H9 (cell line): ENCODE measurements around the gene CDCP1. TPM values are rescaled to one million over a fixed set of nuclear protein-coding genes. Genes with fewer than 3 reads are reported as not detected.
A peak's percentile ranks its signal among the peaks of the same experiment; 100 is the strongest.
"Not testable (repeated sequence)": the region's sequence is repeated elsewhere in the genome, so short reads cannot be mapped to it uniquely, and the experiment has no call there.

Experiments used
- DNase-seq: peaks from one replicate; pipeline ENCODE4 v3.0.0-alpha.2; 2017
- H2AFZ ChIP-seq: one replicate; pipeline ENCODE4 v1.6.1; 2013; ENCODE audit warnings: mild to moderate bottlenecking, low read length, control low read depth, moderate library complexity
- H2AK5ac ChIP-seq: 2 replicates; pipeline ENCODE4 v1.6.1; 2013; ENCODE audit warnings: low read length, control low read depth, mixed read lengths; ENCODE audit not compliant: insufficient read length
- H2BK120ac ChIP-seq: one replicate; pipeline ENCODE4 v1.6.1; 2013; ENCODE audit warnings: low read depth, mild to moderate bottlenecking, low read length, control low read depth, inconsistent platforms; ENCODE audit not compliant: poor library complexity, severe bottlenecking
- H2BK12ac ChIP-seq: 2 replicates; pipeline ENCODE4 v1.6.1; 2013; ENCODE audit warnings: low read length, control low read depth, mixed read lengths, low read depth; ENCODE audit not compliant: insufficient read length
- H2BK15ac ChIP-seq: 2 replicates; pipeline ENCODE4 v1.6.1; 2013; ENCODE audit warnings: low read depth, low read length, control low read depth
- H2BK20ac ChIP-seq: one replicate; pipeline ENCODE4 v1.6.1; 2013; ENCODE audit warnings: low read depth, mild to moderate bottlenecking, low read length, control low read depth, inconsistent platforms; ENCODE audit not compliant: poor library complexity, severe bottlenecking
- H2BK5ac ChIP-seq: 2 replicates; pipeline ENCODE4 v1.6.1; 2013; ENCODE audit warnings: low read length, control low read depth, mixed read lengths; ENCODE audit not compliant: insufficient read length
- H3K14ac ChIP-seq: 2 replicates; pipeline ENCODE4 v1.6.1; 2013; ENCODE audit warnings: low read length, control low read depth; ENCODE audit not compliant: insufficient read depth
- H3K18ac ChIP-seq: 2 replicates; pipeline ENCODE4 v1.6.1; 2013; ENCODE audit warnings: low read depth, mild to moderate bottlenecking, mixed read lengths, low read length, control low read depth; ENCODE audit not compliant: insufficient read length
- H3K23ac ChIP-seq: 2 replicates; pipeline ENCODE4 v1.6.1; 2013; ENCODE audit warnings: low read length, control low read depth, mixed read lengths, low read depth; ENCODE audit not compliant: insufficient read length
- H3K23me2 ChIP-seq: 2 replicates; pipeline ENCODE4 v1.6.1; 2013; ENCODE audit warnings: low read depth, mild to moderate bottlenecking, mixed read lengths, low read length, control low read depth; ENCODE audit not compliant: insufficient read length, poor library complexity, severe bottlenecking
- H3K27ac ChIP-seq: 2 replicates; pipeline ENCODE4 v1.5.1; 2013; ENCODE audit warnings: low read length, control low read depth, mixed read lengths, low read depth; ENCODE audit not compliant: insufficient read length
- H3K27me3 ChIP-seq: 2 replicates; pipeline ENCODE4 v1.6.1; 2013; ENCODE audit warnings: low read length, control low read depth, inconsistent platforms; ENCODE audit not compliant: insufficient read depth
- H3K4ac ChIP-seq: 2 replicates; pipeline ENCODE4 v1.6.1; 2013; ENCODE audit warnings: low read depth, mild to moderate bottlenecking, control low read depth, inconsistent platforms, low read length, moderate library complexity
- H3K4me1 ChIP-seq: 2 replicates; pipeline ENCODE4 v1.6.1; 2013; ENCODE audit warnings: low read length, control low read depth, inconsistent platforms; ENCODE audit not compliant: insufficient read depth
- H3K4me2 ChIP-seq: 2 replicates; pipeline ENCODE4 v1.6.1; 2013; ENCODE audit warnings: low read length, control low read depth, mixed read lengths; ENCODE audit not compliant: insufficient read length, insufficient read depth
- H3K56ac ChIP-seq: 2 replicates; pipeline ENCODE4 v1.6.1; 2013; ENCODE audit warnings: low read depth, mild to moderate bottlenecking, mixed read lengths, low read length, control low read depth; ENCODE audit not compliant: insufficient read length
- H3K79me1 ChIP-seq: 2 replicates; pipeline ENCODE4 v1.6.1; 2013; ENCODE audit warnings: low read depth, mild to moderate bottlenecking, moderate library complexity, low read length, control low read depth, inconsistent platforms; ENCODE audit not compliant: insufficient read depth, poor library complexity, severe bottlenecking
- H3K79me2 ChIP-seq: 2 replicates; pipeline ENCODE4 v1.6.1; 2013; ENCODE audit warnings: low read length, control low read depth, inconsistent platforms; ENCODE audit not compliant: insufficient read depth
- H3K9ac ChIP-seq: 2 replicates; pipeline ENCODE4 v1.6.1; 2013; ENCODE audit warnings: low read length, control low read depth, mixed read lengths; ENCODE audit not compliant: insufficient read length; ENCODE audit errors: extremely low read depth
- H3K9me3 ChIP-seq: one replicate; pipeline ENCODE4 v1.6.1; 2013; ENCODE audit warnings: low read depth, low read length, inconsistent platforms; ENCODE audit not compliant: control insufficient read depth
- H3T11ph ChIP-seq: one replicate; pipeline ENCODE4 v1.6.1; 2013; ENCODE audit warnings: mild to moderate bottlenecking, low read length, control low read depth, inconsistent platforms
- H4K20me1 ChIP-seq: one replicate; pipeline ENCODE4 v1.6.1; 2013; ENCODE audit not compliant: control insufficient read depth, insufficient read length, insufficient read depth
- H4K5ac ChIP-seq: 2 replicates; pipeline ENCODE4 v1.6.1; 2013; ENCODE audit warnings: low read depth, mild to moderate bottlenecking, mixed read lengths, low read length, control low read depth; ENCODE audit not compliant: insufficient read length
- H4K8ac ChIP-seq: replicated peaks from 2 replicates; pipeline ENCODE4 v1.6.1; 2013; ENCODE audit warnings: low read length, control low read depth, mixed read lengths, low read depth; ENCODE audit not compliant: insufficient read length
- H4K91ac ChIP-seq: 2 replicates; pipeline ENCODE4 v1.6.1; 2013; ENCODE audit warnings: low read depth, mild to moderate bottlenecking, moderate library complexity, mixed read lengths, low read length, control low read depth; ENCODE audit not compliant: insufficient read length
- H3K27ac Mint-ChIP-seq, 3 experiments: 2 replicates in 2 of 3; 3 replicates in 1 of 3; pipeline ENCODE4 v1.8.0; 2020 to 2021; ENCODE audit warnings: mixed read lengths in 3 of 3, mild to moderate bottlenecking in 1 of 3, moderate library complexity in 1 of 3
- H3K27me3 Mint-ChIP-seq: 2 replicates; pipeline ENCODE4 v1.8.0; 2021; ENCODE audit warnings: low read depth, mild to moderate bottlenecking, moderate library complexity, mixed read lengths
- H3K36me3 Mint-ChIP-seq, 3 experiments: 2 replicates in 2 of 3; 3 replicates in 1 of 3; pipeline ENCODE4 v1.8.0; 2020 to 2021; ENCODE audit warnings: low read depth in 3 of 3, mixed read lengths in 3 of 3; ENCODE audit not compliant: insufficient read depth in 1 of 3
- H3K4me1 Mint-ChIP-seq, 2 experiments: 2 replicates each; pipeline ENCODE4 v1.8.0; 2020; ENCODE audit warnings: mixed read lengths in 2 of 2
- H3K4me3 Mint-ChIP-seq, 2 experiments: 2 replicates in 1 of 2; 3 replicates in 1 of 2; pipeline ENCODE4 v1.8.0; 2020 to 2021; ENCODE audit warnings: mild to moderate bottlenecking in 2 of 2, mixed read lengths in 2 of 2, moderate library complexity in 1 of 2
- H3K9me3 Mint-ChIP-seq, 2 experiments: 2 replicates in 1 of 2; 3 replicates in 1 of 2; pipeline ENCODE4 v1.8.0; 2020; ENCODE audit warnings: mild to moderate bottlenecking in 2 of 2, mixed read lengths in 2 of 2, moderate library complexity in 1 of 2
- CTCF ChIP-seq: fragments of 200-600 bp; sonication (generic); conservative IDR thresholded peaks from 3 replicates; pipeline ENCODE4 v1.8.0; 2021; ENCODE audit warnings: antibody characterized with exemption, mild to moderate bottlenecking
- WGBS: extraction: QIAGEN DNeasy Blood & Tissue Kit; methylation state at CpG from one replicate; pipeline ENCODE4 v1.1.7; 2013; ENCODE audit warnings: missing lambda C conversion rate, low lambda C conversion rate, mixed read lengths; ENCODE audit not compliant: insufficient read length; ENCODE audit errors: extremely low coverage; 5-methylcytosine and 5-hydroxymethylcytosine counted together
- total RNA-seq: library from RNA; stranded (reverse); gene quantifications from 2 replicates; pipeline ENCODE4 v1.2.1, GENCODE V29; 2021

Gene CDCP1
- total RNA-seq, 1 experiment from 2014 or later, result 12.9 TPM

DNA sequence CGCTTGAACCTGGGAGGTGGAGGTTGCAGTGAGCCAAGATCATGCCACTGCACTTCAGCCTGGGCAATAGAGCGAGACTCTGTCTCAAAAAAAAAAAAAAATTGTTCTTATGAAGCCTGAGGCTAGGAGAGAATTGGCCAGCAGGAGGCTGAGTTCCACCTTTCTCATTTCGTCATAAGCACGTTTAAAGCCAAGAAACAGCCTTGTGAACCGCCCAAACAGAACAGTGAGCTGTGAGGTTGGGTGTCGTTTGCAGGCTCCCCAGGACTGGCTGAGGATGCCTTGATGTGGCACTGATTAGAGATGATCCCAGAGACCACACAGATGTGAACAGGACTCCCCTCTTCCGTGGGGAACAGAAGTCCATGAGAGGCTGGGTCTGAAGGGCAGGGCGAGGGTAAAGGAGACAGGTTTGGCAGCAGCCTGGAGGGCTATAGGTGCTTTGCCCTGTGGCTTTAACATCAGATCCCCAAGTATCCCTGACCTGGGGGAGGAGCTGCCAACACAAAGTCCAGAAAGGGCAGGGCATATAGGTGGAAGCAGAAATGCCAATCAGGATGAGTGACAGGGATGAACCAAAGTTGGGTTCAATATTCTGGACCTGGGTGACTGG, 67.2 kb downstream of the CDCP1 start:
- DNase-seq, result no peak
- no peaks in the 10 kb centered on the region for H3K79me1 ChIP-seq
- H3K4ac ChIP-seq, result no peak overlapping the region
- no peaks in the 10 kb centered on the region for H3K9me3 ChIP-seq
- no peaks in the 10 kb centered on the region for H3K23me2 ChIP-seq
- Mint-ChIP-seq H3K27ac (no peak overlapping the region), H3K4me3 (no peak overlapping the region), H3K4me1 (peaks cover 2 to 5% of the 10 kb centered on the region in 2 experiments), H3K9me3 (peaks cover 0 to 3% of the 10 kb centered on the region in 2 experiments; a peak in 3 of 5 replicates), H3K27me3 (peaks cover 14% of the 10 kb centered on the region), H3K36me3 (peaks cover 0 to 4% (median 2%) of the 10 kb centered on the region in 3 experiments; a peak in 4 of 7 replicates)
- H4K5ac ChIP-seq, result no peak overlapping the region
- no peak overlapping the region for H3K18ac ChIP-seq
- no peak overlapping the region for H2BK5ac ChIP-seq
- H3K79me2 ChIP-seq, result no peaks in the 10 kb centered on the region
- no peak overlapping the region for H2AK5ac ChIP-seq
- no peaks in the 10 kb centered on the region for H4K20me1 ChIP-seq
- no peak overlapping the region for H3K9ac ChIP-seq
- H2AFZ ChIP-seq, result no peak overlapping the region
- H2BK120ac ChIP-seq, result no peak overlapping the region
- no peak overlapping the region for H4K8ac ChIP-seq
- no peaks in the 10 kb centered on the region for H3K4me1 ChIP-seq
- H3K56ac ChIP-seq, result no peak overlapping the region
- no CpG with 5 or more reads among the region's 8 CpGs for WGBS
- H3K27ac ChIP-seq, result no peak overlapping the region
- H3K23ac ChIP-seq, result no peak overlapping the region
- no peak overlapping the region for H3K14ac ChIP-seq
- no peak overlapping the region for H2BK20ac ChIP-seq
- peak; percentile 39; the same call in 2 of the 3 replicates for TF ChIP-seq CTCF
- no peak overlapping the region for H4K91ac ChIP-seq
- no peak overlapping the region for H2BK15ac ChIP-seq
- no peak overlapping the region for H3T11ph ChIP-seq
- H3K27me3 ChIP-seq, result no peaks in the 10 kb centered on the region
- no peak overlapping the region for H3K4me2 ChIP-seq
- H2BK12ac ChIP-seq, result no peak overlapping the region

DNA sequence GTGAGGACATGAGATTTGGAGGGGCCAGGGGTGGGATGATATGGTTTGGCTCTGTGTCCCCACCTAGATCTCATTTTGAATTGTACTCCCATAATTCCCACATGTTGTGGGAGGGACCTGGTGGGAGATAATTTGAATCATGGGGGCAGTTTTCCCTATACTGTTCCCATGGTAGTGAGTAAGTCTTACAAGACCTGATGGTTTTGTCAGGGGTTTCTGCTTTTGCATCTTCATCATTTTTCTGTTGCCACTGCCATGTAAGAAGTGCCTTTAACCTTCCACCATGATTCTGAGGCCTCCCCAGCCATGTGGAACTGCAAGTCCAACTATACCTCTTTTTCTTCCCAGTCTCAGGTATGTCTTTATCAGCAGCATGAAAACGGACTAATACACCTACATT, 67.9 kb downstream of the CDCP1 start:
- not testable (repeated sequence) for H2BK12ac ChIP-seq, DNase-seq, H3K4me3 Mint-ChIP-seq, H4K5ac ChIP-seq, H2AK5ac ChIP-seq, H3K23ac ChIP-seq, H3K23me2 ChIP-seq, H4K20me1 ChIP-seq, H4K91ac ChIP-seq, H3K18ac ChIP-seq, H2BK20ac ChIP-seq, H2BK120ac ChIP-seq, H3K79me1 ChIP-seq, H3K9me3 Mint-ChIP-seq, H3K27ac ChIP-seq, H3T11ph ChIP-seq, H4K8ac ChIP-seq, H3K27me3 ChIP-seq, H3K14ac ChIP-seq, H3K4ac ChIP-seq, H3K4me2 ChIP-seq, H3K27ac Mint-ChIP-seq, H2BK15ac ChIP-seq, H3K4me1 Mint-ChIP-seq, H3K36me3 Mint-ChIP-seq, H2AFZ ChIP-seq, H3K79me2 ChIP-seq, H3K4me1 ChIP-seq, H2BK5ac ChIP-seq, H3K56ac ChIP-seq, H3K9ac ChIP-seq, H3K9me3 ChIP-seq
- WGBS, result no CpG with 5 or more reads among the region's 1 CpG
- peaks cover 19% of the 10 kb centered on the region for H3K27me3 Mint-ChIP-seq
